ENCODE results near the gene PPP1R3E. TPM values are rescaled to one million over a fixed set of nuclear protein-coding genes. Genes with fewer than 3 reads are reported as not detected.

Gene PPP1R3E
- total and polyA plus RNA-seq, 2 of the 13 experiments (the other 11 are each of a cell fraction or from before 2014, with no cell fraction given), result 16.5 to 26.5 TPM

GRCh38 chr14:23324455-23324846 is 21.8 kb upstream of the PPP1R3E start:
- Histone ChIP-seq H3K9me3 (ENCODE audit: low read length) (no peaks in the 10 kb centered on the region), H3K79me2 (ENCODE audit: insufficient read depth, low read length) (peaks cover 23% of the 10 kb centered on the region), H3K4me1 (ENCODE audit: insufficient read depth, low read length) (peaks cover 42% of the 10 kb centered on the region), H2AFZ (ENCODE audit: low read length) (no peak overlapping the region), H3K27me3 (ENCODE audit: control insufficient read depth in 1 of 2, insufficient read depth in 2 of 2, low read length in 2 of 2) (peaks cover 0 to 9% of the 10 kb centered on the region in 2 experiments; a peak in 2 of 5 replicates), H3K9ac (ENCODE audit: insufficient read depth, low read depth, low read length) (no peak overlapping the region), H3K36me3 (replicated peaks in 1 of 2; ENCODE audit: control insufficient read depth in 1 of 2, insufficient read depth in 2 of 2, low read length in 2 of 2) (peaks cover 18 to 36% of the 10 kb centered on the region in 2 experiments), H4K20me1 (ENCODE audit: insufficient read depth, low read length) (peaks cover 11% of the 10 kb centered on the region; the same call in 1 of the 2 replicates), H3K27ac (ENCODE audit: extremely low read length, insufficient read depth, low read length) (no peak overlapping the region), H3K4me2 (ENCODE audit: low read depth, low read length) (no peak overlapping the region), H3K4me3 (replicated peaks in 1 of 3; ENCODE audit: insufficient read depth in 1 of 3, low read depth in 2 of 3, low read length in 3 of 3) (no peak overlapping the region)
- ChIA-PET POLR2A (interaction anchor here (1.6 to 13.2 kb wide), 2 partner anchors 20 to 229 kb away, joined by 5 to 1053 read pairs; partner anchors contain the start of genes ACIN1, BCL2L2, C14orf119 and PPP1R3E), CTCF (ENCODE audit: low intra/inter-chr PET ratio, low total read pairs) (no interaction called here)
- in situ Hi-C loops (cut with HindIII; ENCODE audit: extremely low pct_ligation_motif_present, low pct_unique_long_range_greater_than_20kb), result loop anchor here (5.0 to 25.0 kb wide), 2 partner anchors 233 to 813 kb away; partner anchors contain the start of genes EMC9, FITM1, PSME1 and PSME2
- no TSS peak for BruUV-seq (replicated peaks)
- no peak for TF ChIP-seq ZNF430 (CRISPR knock-in tag; IDR thresholded peaks at IDR 0.05)
- TF ChIP-seq RBM22 (optimal IDR thresholded peaks at IDR 0.05; ENCODE audit: low read length), result peak; percentile 14
- TF ChIP-seq BCL3 (CRISPR knock-in tag; IDR thresholded peaks at IDR 0.05), result 0 out of 2 replicates have a peak, but pooled peaks have one; percentile 29
- intact Hi-C loops (cut with micrococcal nuclease; ENCODE audit: unreplicated experiment), result no loop called here
- ATAC-seq (no peak), DNase-seq (ENCODE audit: low spot score) (no peak), FAIRE-seq (no peak)
- WGBS (ENCODE audit: low lambda C conversion rate), result 92% methylated on average over 2 of the region's 2 CpGs

DNA sequence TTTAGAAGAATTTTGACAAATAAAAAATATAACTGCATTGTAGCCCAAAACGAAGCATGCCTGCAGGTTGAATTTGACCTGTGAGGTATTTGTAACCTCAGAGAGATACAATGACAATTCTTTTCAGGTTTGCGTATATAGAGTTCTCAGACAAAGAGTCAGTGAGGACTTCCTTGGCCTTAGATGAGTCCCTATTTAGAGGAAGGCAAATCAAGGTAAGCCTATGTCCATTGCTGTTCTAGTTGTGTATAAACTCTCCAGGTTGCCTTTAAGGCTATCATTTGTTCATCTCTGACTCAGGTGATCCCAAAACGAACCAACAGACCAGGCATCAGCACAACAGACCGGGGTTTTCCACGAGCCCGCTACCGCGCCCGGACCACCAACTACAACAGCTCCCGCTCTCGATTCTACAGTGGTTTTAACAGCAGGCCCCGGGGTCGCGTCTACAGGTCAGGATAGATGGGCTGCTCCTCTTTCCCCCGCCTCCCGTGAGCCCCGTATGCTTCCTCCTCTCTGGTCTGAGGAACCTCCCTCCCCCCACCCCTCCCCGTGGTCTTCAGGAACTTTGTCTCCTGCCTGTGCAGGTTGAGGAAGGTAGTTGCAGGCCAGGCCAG is 21.3 kb upstream of the PPP1R3E start:
- FAIRE-seq, result no peak
- peaks cover 42% of the 10 kb centered on the region for H3K4me1 ChIP-seq (ENCODE audit: insufficient read depth, low read length)
- no peak for DNase-seq (ENCODE audit: low spot score)
- intact Hi-C loops (cut with micrococcal nuclease; ENCODE audit: unreplicated experiment), result loop anchor here (2.0 kb wide), 1 partner anchor 233 kb away; the partner anchor contains the start of gene THTPA
- no peak overlapping the region for H3K27ac ChIP-seq (ENCODE audit: extremely low read length, insufficient read depth, low read length)
- no peaks in the 10 kb centered on the region for H3K9me3 ChIP-seq (ENCODE audit: low read length)
- in situ Hi-C loops (cut with HindIII; ENCODE audit: extremely low pct_ligation_motif_present, low pct_unique_long_range_greater_than_20kb), result loop anchor here (5.0 to 25.0 kb wide), 2 partner anchors 233 to 813 kb away; partner anchors contain the start of genes EMC9, FITM1, PSME1 and PSME2
- no peak for ATAC-seq
- no peak overlapping the region for H3K4me3 ChIP-seq (replicated peaks in 1 of 3; ENCODE audit: insufficient read depth in 1 of 3, low read depth in 2 of 3, low read length in 3 of 3)
- BruUV-seq (replicated peaks), result no TSS peak
- H3K4me2 ChIP-seq (ENCODE audit: low read depth, low read length), result 0 out of 2 replicates have a peak overlapping the region, but pooled peaks have one; percentile 0
- CTCF ChIA-PET (ENCODE audit: low intra/inter-chr PET ratio, low total read pairs), result no interaction called here
- 96% methylated on average over 18 of the region's 18 CpGs for WGBS (ENCODE audit: low lambda C conversion rate)
- POLR2A ChIA-PET, result interaction anchor here (1.6 to 13.2 kb wide), 3 partner anchors 19 to 229 kb away, joined by 5 to 1053 read pairs (median 165); partner anchors contain the start of genes ACIN1, BCL2L2, C14orf119 and HOMEZ
- peaks cover 18 to 36% of the 10 kb centered on the region in 2 experiments for H3K36me3 ChIP-seq (replicated peaks in 1 of 2; ENCODE audit: control insufficient read depth in 1 of 2, insufficient read depth in 2 of 2, low read length in 2 of 2)
- no peak overlapping the region for H3K9ac ChIP-seq (ENCODE audit: insufficient read depth, low read depth, low read length)
- H3K79me2 ChIP-seq (ENCODE audit: insufficient read depth, low read length), result peaks cover 23% of the 10 kb centered on the region
- peaks cover 0 to 6% of the 10 kb centered on the region in 2 experiments; a peak in 2 of 5 replicates for H3K27me3 ChIP-seq (ENCODE audit: control insufficient read depth in 1 of 2, insufficient read depth in 2 of 2, low read length in 2 of 2)
- H4K20me1 ChIP-seq (ENCODE audit: insufficient read depth, low read length), result peaks cover 11% of the 10 kb centered on the region; the same call in 1 of the 2 replicates
- H2AFZ ChIP-seq (ENCODE audit: low read length), result no peak overlapping the region
- TF ChIP-seq AGO2 (optimal IDR thresholded peaks at IDR 0.05; ENCODE audit: low read depth, low read length) (peak; percentile 77), FOXO1 (CRISPR knock-in tag; IDR thresholded peaks at IDR 0.05) (no peak), ZNF644 (CRISPR knock-in tag; IDR thresholded peaks at IDR 0.05; ENCODE audit: low read depth) (no peak), ZNF768 (CRISPR knock-in tag; IDR thresholded peaks at IDR 0.05) (peak; percentile 39; the same call in 1 of the 2 replicates), ZNF253 (CRISPR knock-in tag; IDR thresholded peaks at IDR 0.05; ENCODE audit: borderline replicate concordance) (peak; percentile 48; the same call in 1 of the 2 replicates), POLR2A (IDR thresholded peaks at IDR 0.05; ENCODE audit: insufficient read depth in 1 of 2, low read depth in 2 of 2, low read length in 2 of 2) (peak in 1 of 2 experiments; percentile 42; a peak in 1 of 4 replicates), PRPF4 (IDR thresholded peaks at IDR 0.05; ENCODE audit: low read depth, low read length, poor library complexity, severe bottlenecking) (no peak), ZNF430 (CRISPR knock-in tag; IDR thresholded peaks at IDR 0.05) (0 out of 2 replicates have a peak, but pooled peaks have one; percentile 9), STAG1 (CRISPR knock-in tag; IDR thresholded peaks at IDR 0.05) (no peak), KLF15 (CRISPR knock-in tag; IDR thresholded peaks at IDR 0.05; ENCODE audit: borderline replicate concordance) (no peak), NR2F1 (CRISPR knock-in tag; IDR thresholded peaks at IDR 0.05) (no peak), ZNF274 (CRISPR knock-in tag; IDR thresholded peaks at IDR 0.05) (0 out of 2 replicates have a peak, but pooled peaks have one; percentile 23), MEF2D (CRISPR knock-in tag; IDR thresholded peaks at IDR 0.05) (no peak), MXD1 (CRISPR knock-in tag; IDR thresholded peaks at IDR 0.05) (no peak)
